Stimulated activated memory B cell treated with anti-CD40 and anti-IgM and Interleukin-4, amounts not matched to agents 10 μg/mL and 1 μg/mL and 100 μg/mL, for 72 hours (primary cell): ENCODE results near the gene PCK1.
A peak's percentile ranks its signal among the peaks of the same experiment; 100 is the strongest.

Source experiments
- ATAC-seq: fragments of 150-1000 bp; cut with Tn5 transposase; 2 replicates; pipeline ENCODE4 v1.10.0; 2021
- H3K27ac Mint-ChIP-seq: one replicate; pipeline ENCODE4 v1.8.0; 2022; ENCODE audit warnings: mild to moderate bottlenecking, mixed read lengths
- H3K27me3 Mint-ChIP-seq: one replicate; pipeline ENCODE4 v1.8.0; 2022; ENCODE audit warnings: mixed read lengths
- H3K36me3 Mint-ChIP-seq: one replicate; pipeline ENCODE4 v1.8.0; 2022; ENCODE audit warnings: mixed read lengths
- H3K4me1 Mint-ChIP-seq: one replicate; pipeline ENCODE4 v1.8.0; 2022; ENCODE audit warnings: mixed read lengths
- H3K4me3 Mint-ChIP-seq: one replicate; pipeline ENCODE4 v1.8.0; 2022; ENCODE audit warnings: mild to moderate bottlenecking, moderate library complexity, mixed read lengths
- H3K9me3 Mint-ChIP-seq: one replicate; pipeline ENCODE4 v1.8.0; 2022; ENCODE audit warnings: mixed read lengths

Gene PCK1

DNA sequence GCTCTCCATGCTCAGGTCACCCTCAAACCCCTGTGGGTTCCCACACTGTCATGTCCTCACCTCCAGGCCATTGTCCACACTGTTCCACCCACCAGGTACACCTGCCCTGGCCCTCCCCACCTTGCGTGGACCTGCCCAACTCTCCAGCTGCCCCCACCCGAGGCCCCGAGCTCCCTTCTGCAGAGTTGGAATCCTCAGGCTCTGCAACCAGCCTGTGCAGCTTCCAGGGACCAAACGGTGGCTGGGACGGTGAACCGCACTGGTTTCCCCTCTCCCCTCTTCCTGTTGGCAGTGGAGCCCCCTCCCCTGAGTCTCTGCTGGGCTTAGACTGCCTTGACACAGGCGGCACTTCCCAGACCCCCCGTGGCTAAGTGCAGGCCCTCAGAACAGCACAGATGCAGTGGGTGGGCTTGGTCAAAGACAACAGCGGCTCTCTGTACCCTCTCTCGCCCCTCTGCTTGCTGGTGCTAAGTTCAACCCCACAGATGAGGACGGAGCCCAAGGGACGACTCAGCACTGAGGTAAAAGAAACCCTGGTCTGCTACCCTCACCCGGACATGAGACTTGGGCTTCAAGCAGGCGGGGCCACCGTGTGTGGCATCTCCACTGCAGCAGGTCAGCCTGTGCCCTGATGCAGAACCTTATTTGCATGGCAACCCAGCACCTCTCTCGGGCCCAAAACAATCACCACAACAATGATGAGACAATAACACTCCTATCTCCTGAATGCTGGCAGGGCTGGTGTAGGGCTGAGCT lies 48.4 kb downstream of the PCK1 start:
- Mint-ChIP-seq H3K27me3 (no peaks in the 10 kb centered on the region), H3K27ac (peak overlapping the region; percentile 77), H3K4me1 (peaks cover 30% of the 10 kb centered on the region), H3K36me3 (peaks cover 33% of the 10 kb centered on the region), H3K9me3 (no peaks in the 10 kb centered on the region), H3K4me3 (no peak overlapping the region)
- ATAC-seq = peak; percentile 83

DNA sequence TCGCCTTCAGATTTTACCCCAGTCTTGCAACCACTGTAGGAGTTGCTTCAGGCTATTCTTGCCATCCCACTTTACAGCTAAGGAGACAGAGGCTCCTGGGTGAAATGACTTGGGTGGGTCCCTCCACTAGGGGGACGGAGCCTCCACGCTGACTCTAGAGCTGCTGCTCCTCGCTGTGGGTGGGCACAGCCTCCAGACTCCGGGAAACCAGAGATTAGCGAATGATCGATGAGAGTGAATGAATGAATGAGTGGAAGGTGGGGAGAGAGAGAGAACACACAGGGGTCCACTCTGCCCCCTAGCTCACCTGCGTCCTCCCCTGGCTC lies 48.9 kb downstream of the PCK1 start:
- Mint-ChIP-seq H3K4me3 (no peak overlapping the region), H3K9me3 (no peaks in the 10 kb centered on the region), H3K36me3 (peaks cover 39% of the 10 kb centered on the region), H3K27ac (peak overlapping the region; percentile 77), H3K27me3 (no peaks in the 10 kb centered on the region), H3K4me1 (peaks cover 30% of the 10 kb centered on the region)
- ATAC-seq = no peak

DNA sequence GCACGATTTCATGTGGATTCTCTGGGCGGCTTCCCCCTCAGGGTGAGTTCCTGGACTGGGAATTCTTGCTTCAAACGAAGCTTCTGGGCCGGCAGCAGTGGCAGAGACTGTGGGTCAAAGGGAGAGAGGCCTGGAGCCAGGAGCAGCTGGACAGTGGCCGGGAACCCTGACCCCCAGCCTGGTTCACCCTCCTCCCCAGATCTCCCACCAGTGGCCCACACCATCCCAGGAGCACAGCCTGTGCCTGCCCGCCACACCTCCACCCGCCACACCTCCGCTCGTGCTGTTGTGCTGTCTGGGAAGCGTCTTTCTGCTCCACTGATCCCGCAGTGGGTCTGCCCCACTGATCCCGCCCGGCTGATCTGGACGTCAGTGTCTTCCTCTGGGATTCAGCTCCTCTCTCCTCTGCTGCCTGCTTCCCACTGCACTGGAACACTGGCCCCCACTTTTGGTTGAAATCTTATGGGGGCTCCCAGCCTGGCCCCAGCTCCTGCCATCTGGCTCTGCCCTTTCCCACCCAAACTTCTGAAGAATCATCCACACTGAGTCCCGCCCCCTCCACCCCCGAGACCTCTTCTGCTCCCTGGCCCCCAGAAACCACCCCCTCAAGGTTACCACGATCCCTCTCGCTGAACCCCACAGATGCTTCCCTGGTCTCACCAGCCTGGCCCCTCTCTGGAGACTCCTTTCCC lies 49.5 kb downstream of the PCK1 start:
- Mint-ChIP-seq H3K9me3 (no peaks in the 10 kb centered on the region), H3K4me1 (peaks cover 30% of the 10 kb centered on the region), H3K27me3 (no peaks in the 10 kb centered on the region), H3K4me3 (no peak overlapping the region), H3K36me3 (peaks cover 39% of the 10 kb centered on the region), H3K27ac (peak overlapping the region; percentile 77)
- no peak for ATAC-seq

DNA sequence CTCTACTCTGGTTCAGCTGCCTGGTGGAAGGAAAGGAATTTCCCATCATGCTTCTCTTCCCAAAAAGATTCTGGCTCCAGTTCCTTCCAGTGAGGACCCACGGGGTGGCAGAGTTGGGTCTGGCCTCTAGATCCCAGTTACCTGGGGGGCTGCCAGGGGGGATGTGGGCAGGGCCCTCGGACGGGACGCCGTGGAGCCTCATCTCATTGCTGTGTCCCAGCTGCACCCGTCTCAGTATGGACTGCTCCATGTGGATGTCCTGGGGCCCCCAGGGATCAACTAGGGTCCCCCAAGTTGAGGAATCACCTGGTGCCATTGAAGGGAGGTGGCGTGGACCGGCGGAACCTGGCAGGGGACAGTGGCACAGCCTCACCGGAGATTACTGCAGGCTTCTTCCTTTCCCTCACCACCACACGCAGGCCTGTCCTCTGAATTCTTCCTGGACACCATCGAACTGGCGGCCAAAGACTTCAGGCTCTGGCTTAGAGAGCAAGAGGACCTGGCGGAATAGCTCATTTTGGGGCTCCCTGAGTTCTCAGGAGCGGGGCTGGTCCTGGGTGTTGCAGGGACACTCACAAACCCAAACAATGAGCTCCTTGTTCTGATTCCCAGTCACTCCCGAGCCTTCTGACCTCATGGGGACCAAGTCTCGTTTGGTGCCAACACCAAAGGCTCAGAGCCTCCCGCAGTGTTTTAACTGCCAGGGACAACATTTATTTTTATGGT lies 50.8 kb downstream of the PCK1 start:
- no peak for ATAC-seq
- H3K27ac Mint-ChIP-seq = no peak overlapping the region
- H3K36me3 Mint-ChIP-seq = peaks cover 39% of the 10 kb centered on the region
- H3K4me3 Mint-ChIP-seq = no peak overlapping the region
- no peaks in the 10 kb centered on the region for H3K27me3 Mint-ChIP-seq
- H3K4me1 Mint-ChIP-seq = peaks cover 22% of the 10 kb centered on the region
- H3K9me3 Mint-ChIP-seq = no peaks in the 10 kb centered on the region

GRCh38 chr20:57612436-57612835 lies 51.5 kb downstream of the PCK1 start:
- Mint-ChIP-seq H3K4me1 (peaks cover 29% of the 10 kb centered on the region), H3K9me3 (no peaks in the 10 kb centered on the region), H3K27ac (no peak overlapping the region), H3K36me3 (peaks cover 33% of the 10 kb centered on the region), H3K4me3 (no peak overlapping the region), H3K27me3 (no peaks in the 10 kb centered on the region)
- ATAC-seq = no peak

GRCh38 chr20:57612916-57613315 lies 52.0 kb downstream of the PCK1 start:
- no peak overlapping the region for H3K27ac Mint-ChIP-seq
- peaks cover 31% of the 10 kb centered on the region for H3K36me3 Mint-ChIP-seq
- H3K27me3 Mint-ChIP-seq = no peaks in the 10 kb centered on the region
- H3K4me3 Mint-ChIP-seq = no peak overlapping the region
- peaks cover 34% of the 10 kb centered on the region for H3K4me1 Mint-ChIP-seq
- H3K9me3 Mint-ChIP-seq = no peaks in the 10 kb centered on the region
- ATAC-seq = no peak

DNA sequence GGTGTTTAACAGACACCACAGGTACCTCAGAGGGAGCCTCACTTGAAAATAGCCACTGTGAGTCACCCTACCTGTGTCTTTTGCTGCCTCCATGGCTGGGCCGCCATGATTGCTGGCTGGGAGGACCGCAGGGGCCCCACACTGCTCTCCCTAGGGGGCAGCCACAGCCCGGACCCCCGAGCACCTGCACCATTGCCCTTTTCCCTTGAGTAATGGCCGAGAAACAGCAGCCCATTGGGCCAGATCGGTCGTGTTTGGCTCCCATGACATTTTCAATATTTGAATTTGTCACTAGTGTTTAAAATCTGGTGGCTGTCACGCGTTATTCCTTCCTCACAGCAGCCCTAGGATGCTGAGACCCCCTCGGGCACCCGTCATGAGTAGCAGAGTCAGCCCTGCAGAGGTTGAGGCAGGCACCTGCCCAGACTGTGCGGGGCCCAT lies 52.6 kb downstream of the PCK1 start:
- no peak overlapping the region for H3K27ac Mint-ChIP-seq
- H3K4me3 Mint-ChIP-seq = no peak overlapping the region
- no peaks in the 10 kb centered on the region for H3K9me3 Mint-ChIP-seq
- peaks cover 40% of the 10 kb centered on the region for H3K4me1 Mint-ChIP-seq
- H3K27me3 Mint-ChIP-seq = no peaks in the 10 kb centered on the region
- H3K36me3 Mint-ChIP-seq = peaks cover 31% of the 10 kb centered on the region
- no peak for ATAC-seq

GRCh38 chr20:57614490-57615444 lies 53.9 kb downstream of the PCK1 start:
- H3K36me3 Mint-ChIP-seq = peaks cover 19% of the 10 kb centered on the region
- H3K4me1 Mint-ChIP-seq = peaks cover 44% of the 10 kb centered on the region
- no peak for ATAC-seq
- no peak overlapping the region for H3K27ac Mint-ChIP-seq
- no peaks in the 10 kb centered on the region for H3K9me3 Mint-ChIP-seq
- no peak overlapping the region for H3K4me3 Mint-ChIP-seq
- H3K27me3 Mint-ChIP-seq = no peaks in the 10 kb centered on the region

GRCh38 chr20:57615445-57615811 lies 54.5 kb downstream of the PCK1 start:
- ATAC-seq = no peak
- H3K27me3 Mint-ChIP-seq = no peaks in the 10 kb centered on the region
- peaks cover 44% of the 10 kb centered on the region for H3K4me1 Mint-ChIP-seq
- H3K4me3 Mint-ChIP-seq = no peak overlapping the region
- no peaks in the 10 kb centered on the region for H3K9me3 Mint-ChIP-seq
- no peak overlapping the region for H3K27ac Mint-ChIP-seq
- H3K36me3 Mint-ChIP-seq = peaks cover 14% of the 10 kb centered on the region

GRCh38 chr20:57616143-57616951 lies 55.4 kb downstream of the PCK1 start:
- H3K4me1 Mint-ChIP-seq = peaks cover 46% of the 10 kb centered on the region
- H3K4me3 Mint-ChIP-seq = no peak overlapping the region
- no peaks in the 10 kb centered on the region for H3K27me3 Mint-ChIP-seq
- no peaks in the 10 kb centered on the region for H3K9me3 Mint-ChIP-seq
- peaks cover 6% of the 10 kb centered on the region for H3K36me3 Mint-ChIP-seq
- peak overlapping the region; percentile 86 for H3K27ac Mint-ChIP-seq
- no peak for ATAC-seq

- ATAC-seq = no peak
- Mint-ChIP-seq H3K4me1 (peaks cover 55% of the 10 kb centered on the region), H3K27me3 (no peaks in the 10 kb centered on the region), H3K36me3 (peaks cover 6% of the 10 kb centered on the region), H3K9me3 (no peaks in the 10 kb centered on the region), H3K27ac (peak overlapping the region; percentile 86), H3K4me3 (no peak overlapping the region)
Measured at GRCh38 chr20:57617079-57617795, 56.3 kb downstream of the PCK1 start.
